GM10266 (cell line): ENCODE results near the gene NPC1.
A peak's percentile ranks its signal among the peaks of the same experiment; 100 is the strongest.

Experiments
- DNase-seq: peaks from one replicate; pipeline ENCODE4 v3.0.0; 2012; ENCODE audit errors: extremely low spot score
- CTCF ChIP-seq: IDR thresholded peaks from 2 replicates; pipeline ENCODE4 v1.5.1; 2012; ENCODE audit warnings: mild to moderate bottlenecking, low read depth; ENCODE audit not compliant: control insufficient read depth, insufficient read depth; ENCODE audit errors: missing control alignments

Gene NPC1

GRCh38 chr18:23528580-23529472 lies 57.5 kb downstream of the NPC1 start:
- DNase-seq, result no peak
- TF ChIP-seq CTCF, result no peak

- no peak for DNase-seq
- no peak for TF ChIP-seq CTCF
Measured at GRCh38 chr18:23526501-23527063, 59.7 kb downstream of the NPC1 start.

GRCh38 chr18:23524213-23524707 lies 62.0 kb downstream of the NPC1 start:
- DNase-seq, result no peak
- TF ChIP-seq CTCF, result no peak

- TF ChIP-seq CTCF, result no peak
- DNase-seq, result peak; percentile 32
Measured at GRCh38 chr18:23523429-23524212, 62.7 kb downstream of the NPC1 start.

- no peak for DNase-seq
- TF ChIP-seq CTCF, result no peak
Measured at GRCh38 chr18:23521907-23522306, 64.4 kb downstream of the NPC1 start.

- no peak for DNase-seq
- no peak for TF ChIP-seq CTCF
Measured at GRCh38 chr18:23521271-23521670, 65.0 kb downstream of the NPC1 start.

- TF ChIP-seq CTCF, result no peak
- no peak for DNase-seq
Measured at GRCh38 chr18:23519734-23520133, 66.6 kb downstream of the NPC1 start.
